Measurements from ENCODE around the gene EPX.

GRCh38 chr17:58184308-58184985 lies 8.1 kb upstream of the EPX start:
- TF ChIP-seq POLR2AphosphoS5 (IDR thresholded peaks at IDR 0.05; ENCODE audit: low read depth, low read length) (no peak), TAF1 (IDR thresholded peaks at IDR 0.05; ENCODE audit: borderline replicate concordance, insufficient read depth, low read length) (no peak)
